HUDEP-2 (cell line): ENCODE measurements around the gene CDH12.
"Not testable (repeated sequence)": the region's sequence is repeated elsewhere in the genome, so short reads cannot be mapped to it uniquely, and the experiment has no call there.

Experiments
- DNase-seq, 76 experiments: peaks; one replicate each; lab custom pipeline; 2025; ENCODE audit not compliant: unreplicated experiment in 76 of 76; lab: John Stamatoyannopoulos, UW

CDH12 gene

GRCh38 chr5:22662391-22662790 lies 190.8 kb downstream of the CDH12 start:
- no peak for DNase-seq

GRCh38 chr5:22651355-22651754 lies 201.8 kb downstream of the CDH12 start:
- DNase-seq = no peak

GRCh38 chr5:22650511-22650910 lies 202.6 kb downstream of the CDH12 start:
- DNase-seq = no peak

GRCh38 chr5:22649074-22649473 lies 204.1 kb downstream of the CDH12 start:
- DNase-seq = no peak

- no peak for DNase-seq
Measured at GRCh38 chr5:22644859-22645258, 208.3 kb downstream of the CDH12 start.

GRCh38 chr5:22643356-22643755 lies 209.8 kb downstream of the CDH12 start:
- DNase-seq = no peak

- DNase-seq = no peak
Measured at GRCh38 chr5:22631683-22632082, 221.5 kb downstream of the CDH12 start.

GRCh38 chr5:22627029-22627428 lies 226.1 kb downstream of the CDH12 start:
- DNase-seq = no peak

- no peak for DNase-seq
Measured at GRCh38 chr5:22625451-22625850, 227.7 kb downstream of the CDH12 start.

GRCh38 chr5:22621084-22621483 lies 232.1 kb downstream of the CDH12 start:
- DNase-seq = no peak

- DNase-seq = no peak
Measured at GRCh38 chr5:22615964-22616363, 237.2 kb downstream of the CDH12 start.

GRCh38 chr5:22614486-22615094 lies 238.6 kb downstream of the CDH12 start:
- DNase-seq = no peak

- DNase-seq = no peak
Measured at GRCh38 chr5:22612928-22613327, 240.2 kb downstream of the CDH12 start.

- DNase-seq = no peak
Measured at GRCh38 chr5:22611327-22611726, 241.8 kb downstream of the CDH12 start.

- DNase-seq = not testable (repeated sequence)
Measured at GRCh38 chr5:22607498-22607897, 245.6 kb downstream of the CDH12 start.

- DNase-seq = no peak
Measured at GRCh38 chr5:22605473-22605872, 247.7 kb downstream of the CDH12 start.

- DNase-seq = no peak
Measured at GRCh38 chr5:22604711-22605110, 248.4 kb downstream of the CDH12 start.

GRCh38 chr5:22598796-22599195 lies 254.3 kb downstream of the CDH12 start:
- DNase-seq = no peak

GRCh38 chr5:22596404-22596970 lies 256.7 kb downstream of the CDH12 start:
- DNase-seq = no peak

GRCh38 chr5:22594491-22594890 lies 258.7 kb downstream of the CDH12 start:
- DNase-seq = no peak

GRCh38 chr5:22593592-22593991 lies 259.6 kb downstream of the CDH12 start:
- DNase-seq = no peak

- peak in 2 of 76 experiments; percentile 0 to 2 for DNase-seq
Measured at GRCh38 chr5:22591461-22591860, 261.7 kb downstream of the CDH12 start.
